ENCODE results near the gene TRIP4. TPM values are rescaled to one million over a fixed set of nuclear protein-coding genes. Genes with fewer than 3 reads are reported as not detected.
A peak's percentile ranks its signal among the peaks of the same experiment; 100 is the strongest.
"Not testable (repeated sequence)": the region's sequence is repeated elsewhere in the genome, so short reads cannot be mapped to it uniquely, and the experiment has no call there.

The TRIP4 gene
- polyA plus RNA-seq, 1 donor from 2014 or later, result 20.8 TPM

- Histone ChIP-seq H3K36me3 (ENCODE audit: insufficient read depth, low read length) (no peaks in the 10 kb centered on the region), H3K4me2 (ENCODE audit: low read length) (no peak overlapping the region), H3F3A (ENCODE audit: insufficient read depth, low read length, poor library complexity, severe bottlenecking) (no peaks in the 10 kb centered on the region), H3K9me3 (ENCODE audit: low read length) (no peaks in the 10 kb centered on the region), H3K4me3 (ENCODE audit: low read length) (no peak overlapping the region), H4K20me1 (ENCODE audit: insufficient read depth) (no peaks in the 10 kb centered on the region), H2AFZ (ENCODE audit: low read depth, low read length) (no peak overlapping the region), H3K79me2 (replicated peaks; ENCODE audit: insufficient read depth, low read length) (peaks cover 19% of the 10 kb centered on the region), H3K9me2 (ENCODE audit: insufficient read depth, low read length) (no peaks in the 10 kb centered on the region), H3K9ac (ENCODE audit: low read length) (no peak overlapping the region), H3K27ac (ENCODE audit: low read length) (no peak overlapping the region), H3K27me3 (ENCODE audit: insufficient read depth, low read depth, low read length) (no peaks in the 10 kb centered on the region)
- TF ChIP-seq POLR2AphosphoS5 (IDR thresholded peaks at IDR 0.05), result no peak
- TF ChIP-seq REST (IDR thresholded peaks at IDR 0.05; ENCODE audit: borderline replicate concordance), result no peak
- TF ChIP-seq CTCF (IDR thresholded peaks at IDR 0.05; ENCODE audit: poor library complexity, severe bottlenecking), result no peak
- no peak for TF ChIP-seq MXI1 (conservative IDR thresholded peaks at IDR 0.05; ENCODE audit: poor library complexity, severe bottlenecking)
- TF ChIP-seq TAF1 (IDR thresholded peaks at IDR 0.05; ENCODE audit: low read depth), result no peak
- TF ChIP-seq SMC3 (conservative IDR thresholded peaks at IDR 0.05; ENCODE audit: poor library complexity), result no peak
- TF ChIP-seq EZH2 (IDR thresholded peaks at IDR 0.05; ENCODE audit: borderline replicate concordance, insufficient read depth, low read length, poor library complexity, severe bottlenecking), result no peak
- TF ChIP-seq EP300 (conservative IDR thresholded peaks at IDR 0.05; ENCODE audit: poor library complexity, severe bottlenecking), result no peak
- TF ChIP-seq RAD21 (conservative IDR thresholded peaks at IDR 0.05), result no peak
These were observed 1.3 kb upstream of the TRIP4 start for GRCh38 chr15:64386291-64386690.

DNA sequence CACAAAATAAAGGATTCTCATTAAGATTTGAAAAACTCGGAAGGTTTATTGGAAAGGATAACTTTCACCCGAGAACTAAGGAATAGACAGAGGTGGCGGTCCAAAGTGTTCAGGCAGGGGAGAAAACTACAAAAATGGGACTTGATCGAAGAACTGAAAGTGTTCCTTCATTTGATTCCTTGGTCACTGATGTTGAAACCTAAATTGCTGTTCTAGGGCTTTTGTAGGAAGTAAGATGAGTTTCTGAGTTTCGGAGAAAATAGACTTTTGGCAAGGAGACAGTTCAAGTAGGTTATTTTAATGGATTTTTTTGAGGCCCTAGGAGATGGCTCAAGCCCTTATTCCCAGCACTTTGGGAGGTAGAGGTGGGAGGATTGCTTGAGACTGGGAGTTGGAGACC is 1.4 kb downstream of the TRIP4 start:
- Histone ChIP-seq H4K20me1 (ENCODE audit: insufficient read depth) (no peaks in the 10 kb centered on the region), H3K4me3 (ENCODE audit: low read length) (peak overlapping the region; percentile 70), H3K36me3 (ENCODE audit: insufficient read depth, low read length) (no peaks in the 10 kb centered on the region), H3K9ac (ENCODE audit: low read length) (no peak overlapping the region), H3K4me2 (ENCODE audit: low read length) (peak overlapping the region; percentile 52), H3K27ac (ENCODE audit: low read length) (no peak overlapping the region), H3K79me2 (replicated peaks; ENCODE audit: insufficient read depth, low read length) (peaks cover 19% of the 10 kb centered on the region), H3K27me3 (ENCODE audit: insufficient read depth, low read depth, low read length) (no peaks in the 10 kb centered on the region), H3K9me2 (ENCODE audit: insufficient read depth, low read length) (no peaks in the 10 kb centered on the region), H3K9me3 (ENCODE audit: low read length) (no peaks in the 10 kb centered on the region), H2AFZ (ENCODE audit: low read depth, low read length) (no peak overlapping the region), H3F3A (ENCODE audit: insufficient read depth, low read length, poor library complexity, severe bottlenecking) (no peaks in the 10 kb centered on the region)
- TF ChIP-seq MXI1 (conservative IDR thresholded peaks at IDR 0.05; ENCODE audit: poor library complexity, severe bottlenecking) (no peak), TAF1 (IDR thresholded peaks at IDR 0.05; ENCODE audit: low read depth) (no peak), POLR2AphosphoS5 (IDR thresholded peaks at IDR 0.05) (no peak), REST (IDR thresholded peaks at IDR 0.05; ENCODE audit: borderline replicate concordance) (no peak), EZH2 (IDR thresholded peaks at IDR 0.05; ENCODE audit: borderline replicate concordance, insufficient read depth, low read length, poor library complexity, severe bottlenecking) (no peak), CTCF (IDR thresholded peaks at IDR 0.05; ENCODE audit: poor library complexity, severe bottlenecking) (no peak), RAD21 (conservative IDR thresholded peaks at IDR 0.05) (no peak), EP300 (conservative IDR thresholded peaks at IDR 0.05; ENCODE audit: poor library complexity, severe bottlenecking) (no peak), SMC3 (conservative IDR thresholded peaks at IDR 0.05; ENCODE audit: poor library complexity) (no peak)

DNA sequence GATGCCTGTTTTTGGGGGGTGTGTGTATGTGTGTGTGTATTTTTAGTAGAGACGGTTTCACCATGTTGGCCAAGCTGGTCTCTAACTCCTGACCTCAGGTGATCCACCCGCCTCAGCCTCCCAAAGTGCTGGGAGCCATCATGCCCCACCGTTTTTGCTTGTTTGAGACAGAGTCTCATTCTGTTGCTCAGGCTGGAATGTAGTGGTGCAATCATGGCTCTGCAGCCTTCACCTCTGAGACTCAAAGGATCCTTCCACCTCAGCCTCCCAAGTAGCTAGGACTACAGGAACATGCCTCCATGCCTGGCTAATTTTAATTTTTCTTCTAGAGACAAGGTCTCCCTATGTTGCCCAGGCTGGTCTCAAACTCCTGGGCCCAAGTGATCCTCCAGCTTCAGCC is 4.8 kb downstream of the TRIP4 start:
- H3K9me2 ChIP-seq (ENCODE audit: insufficient read depth, low read length); H3F3A ChIP-seq (ENCODE audit: insufficient read depth, low read length, poor library complexity, severe bottlenecking); H2AFZ ChIP-seq (ENCODE audit: low read depth, low read length); H3K4me3 ChIP-seq (ENCODE audit: low read length); H3K4me2 ChIP-seq (ENCODE audit: low read length); H3K36me3 ChIP-seq (ENCODE audit: insufficient read depth, low read length); H3K27ac ChIP-seq (ENCODE audit: low read length); H3K27me3 ChIP-seq (ENCODE audit: insufficient read depth, low read depth, low read length); H3K9ac ChIP-seq (ENCODE audit: low read length); H3K9me3 ChIP-seq (ENCODE audit: low read length); H4K20me1 ChIP-seq (ENCODE audit: insufficient read depth): not testable (repeated sequence)
- peaks cover 19% of the 10 kb centered on the region for H3K79me2 ChIP-seq (replicated peaks; ENCODE audit: insufficient read depth, low read length)
